GM12891 (cell line): ENCODE data around the gene CARD10.

Source experiments
- POU2F2 ChIP-seq: IDR thresholded peaks from 2 replicates; pipeline ENCODE4 v1.6.1; 2011; ENCODE audit warnings: low read depth, mild to moderate bottlenecking, control low read depth, low read length, moderate library complexity
- TAF1 ChIP-seq: IDR thresholded peaks from 2 replicates; pipeline ENCODE4 v1.6.1; 2011; ENCODE audit warnings: low read depth, low read length, control low read depth

- TF ChIP-seq TAF1 (no peak), POU2F2 (no peak)
Observed at GRCh38 chr22:37566329-37566837, 47.2 kb upstream of the CARD10 start.
